Astrocyte (in vitro differentiated cells and primary cell): ENCODE results near the gene PTPRB.

Source experiments
- CTCF ChIP-seq: IDR thresholded peaks from 2 replicates; pipeline ENCODE4 v1.5.1; 2011; ENCODE audit warnings: low read depth, mild to moderate bottlenecking, inconsistent platforms, low read length, moderate library complexity; ENCODE audit not compliant: insufficient read depth
- EZH2 ChIP-seq: IDR thresholded peaks from 2 replicates; pipeline ENCODE4 v1.6.1; 2012; ENCODE audit warnings: mild to moderate bottlenecking, low read length, inconsistent platforms; ENCODE audit not compliant: insufficient read depth

GRCh38 chr12:70555081-70555480 lies 82.1 kb downstream of the PTPRB start:
- TF ChIP-seq CTCF (no peak), EZH2 (no peak)
